ENCODE results near the gene C16orf46. TPM values are rescaled to one million over a fixed set of nuclear protein-coding genes. Genes with fewer than 3 reads are reported as not detected.

Gene C16orf46
- total and polyA plus RNA-seq, 9 donors, result 0.36 to 3.8 (median 0.82) TPM; not detected in 1

DNA sequence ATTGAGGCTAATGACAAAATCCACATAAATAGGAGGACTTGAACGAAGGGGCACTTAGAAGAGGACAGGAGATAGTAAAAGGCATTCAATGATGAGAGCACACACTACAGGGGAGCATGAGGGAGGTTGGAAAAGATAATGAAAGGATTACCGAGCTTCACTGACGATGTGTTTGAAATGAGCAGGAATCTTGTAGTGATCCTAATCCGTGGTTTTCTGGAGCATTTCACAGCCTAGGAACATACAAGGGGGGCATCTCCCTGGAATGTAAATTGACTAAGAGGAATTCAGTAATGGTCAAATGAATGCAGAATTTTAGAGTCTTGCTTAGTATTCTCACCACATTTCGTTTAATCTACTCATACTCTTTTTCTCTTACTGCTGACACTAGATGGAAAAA, 36.2 kb downstream of the C16orf46 start:
- Histone ChIP-seq H3K9me3 (no peaks in the 10 kb centered on the region), H3K4me1 (ENCODE audit: insufficient read depth) (peaks cover 4% of the 10 kb centered on the region), H3K27me3 (no peaks in the 10 kb centered on the region), H3K4me3 (no peak overlapping the region), H3K36me3 (no peaks in the 10 kb centered on the region), H3K27ac (no peak overlapping the region)
- intact Hi-C loops (cut with DNase I), result no loop called here
- DNase-seq, result no peak
- 69 to 72% (median 71%) methylated on average over 5 of the region's 5 CpGs for WGBS, 3 donors
- TF ChIP-seq EP300 (IDR thresholded peaks at IDR 0.05) (no peak), POLR2A (IDR thresholded peaks at IDR 0.05) (no peak), CTCF (IDR thresholded peaks at IDR 0.05) (no peak)

DNA sequence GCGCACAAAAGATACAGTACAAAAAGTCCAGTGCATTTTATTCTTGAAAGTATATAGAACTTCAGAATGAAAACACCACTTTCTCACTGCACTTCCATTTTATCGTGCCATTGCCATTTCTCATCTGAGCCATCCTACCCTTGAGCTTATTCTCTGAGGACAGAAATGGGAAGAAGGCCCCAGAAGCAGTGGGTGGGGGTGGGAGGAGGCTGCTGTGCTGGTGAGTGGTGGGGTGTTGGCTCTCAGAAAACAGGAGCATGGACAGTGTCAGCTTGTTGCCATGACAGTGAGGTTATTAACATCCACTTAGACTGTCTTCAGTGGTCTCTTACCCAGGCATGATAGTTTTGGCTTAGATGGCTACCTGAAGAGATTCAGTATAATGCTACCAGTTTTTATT, 36.9 kb downstream of the C16orf46 start:
- Histone ChIP-seq H3K4me3 (no peak overlapping the region), H3K36me3 (no peaks in the 10 kb centered on the region), H3K4me1 (ENCODE audit: insufficient read depth) (peaks cover 7% of the 10 kb centered on the region), H3K9me3 (no peaks in the 10 kb centered on the region), H3K27me3 (no peaks in the 10 kb centered on the region), H3K27ac (no peak overlapping the region)
- DNase-seq, result no peak
- 94 to 96% (median 95%) methylated on average over 2 of the region's 2 CpGs for WGBS, 3 donors
- TF ChIP-seq EP300 (IDR thresholded peaks at IDR 0.05), result no peak
- no peak for TF ChIP-seq CTCF (IDR thresholded peaks at IDR 0.05)
- no peak for TF ChIP-seq POLR2A (IDR thresholded peaks at IDR 0.05)
- intact Hi-C loops (cut with DNase I), result no loop called here

DNA sequence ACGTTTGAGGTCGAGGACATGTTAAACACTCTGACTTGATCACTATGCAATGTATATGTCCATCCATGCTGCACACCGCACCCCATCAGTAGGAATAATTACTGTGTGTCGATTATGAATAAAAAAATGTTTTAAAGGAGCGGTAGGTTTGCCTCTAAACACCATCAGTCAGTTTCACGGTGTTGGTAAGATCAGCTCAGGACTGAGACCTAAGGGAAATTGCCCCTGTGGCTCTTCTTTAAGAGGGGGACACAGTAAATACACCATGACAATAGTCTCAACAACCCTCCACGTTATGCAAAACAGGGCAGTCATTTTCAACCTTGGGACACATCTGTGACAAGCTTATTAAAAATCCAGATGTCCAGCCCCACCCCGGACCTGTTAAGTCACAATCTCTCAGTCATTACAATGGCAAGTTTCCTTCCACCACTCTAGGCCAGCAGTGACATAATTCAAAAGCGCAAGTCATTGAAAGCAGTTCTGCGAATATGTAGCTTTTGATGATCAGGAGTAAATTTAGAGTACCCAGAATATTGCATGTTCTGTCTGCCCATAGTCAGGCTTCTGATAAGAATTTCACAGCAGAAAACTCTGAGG, 40.2 kb downstream of the C16orf46 start:
- 30 to 32% (median 32%) methylated on average over 10 of the region's 10 CpGs for WGBS, 3 donors
- H3K27ac ChIP-seq, result no peak overlapping the region

DNA sequence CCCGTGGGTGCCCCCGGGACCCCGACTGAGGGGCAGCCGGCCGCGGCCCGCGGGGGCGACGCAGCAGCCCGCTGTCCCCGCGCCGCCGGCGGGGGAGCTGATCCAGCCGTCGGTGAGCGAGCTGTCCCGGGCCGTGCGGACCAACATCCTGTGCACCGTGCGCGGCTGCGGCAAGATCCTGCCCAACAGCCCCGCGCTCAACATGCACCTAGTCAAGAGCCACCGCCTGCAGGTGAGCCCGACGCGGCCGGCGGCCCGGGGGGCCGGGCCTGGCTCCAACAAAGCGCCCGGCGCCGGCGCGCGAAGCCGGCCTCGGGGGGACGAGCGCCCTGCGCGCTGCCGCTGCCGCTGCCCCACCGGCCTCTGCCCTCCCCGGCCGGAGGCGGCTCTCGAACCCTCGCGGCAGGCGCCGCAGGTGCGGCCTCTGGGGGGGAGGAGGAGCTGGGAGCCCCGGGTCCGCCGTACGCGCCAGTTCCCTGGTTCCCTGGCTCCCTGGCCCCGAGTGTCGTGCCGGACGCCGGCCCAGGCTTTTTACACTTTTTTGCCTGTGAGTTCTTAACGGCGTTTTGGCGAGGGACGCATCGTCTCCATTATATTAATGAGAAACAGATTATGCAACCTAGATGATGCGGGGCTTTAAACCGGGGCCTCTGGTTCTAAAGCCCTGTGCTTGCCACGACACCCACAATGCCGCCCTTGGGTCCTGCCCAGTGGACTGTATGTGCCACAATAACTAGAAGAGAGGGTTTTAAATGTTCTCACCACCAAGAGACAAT, 40.9 kb downstream of the C16orf46 start:
- DNase-seq, result peak in 3 of 5 donors; percentile 25 to 44 (median 42)
- intact Hi-C loops (cut with DNase I), result loop anchor here in 1 of 4 donors (10.0 kb wide), 1 partner anchor 709 kb away; no protein-coding TSS in a partner anchor
- WGBS, 3 donors, result 0 to 1% (median 0%) methylated on average over 45 to 80 of the region's 80 CpGs
- H3K36me3 ChIP-seq, result no peaks in the 10 kb centered on the region
- H3K4me3 ChIP-seq, result peak overlapping the region; percentile 76
- H3K27me3 ChIP-seq, result no peaks in the 10 kb centered on the region
- no peak overlapping the region for H3K27ac ChIP-seq
- no peaks in the 10 kb centered on the region for H3K9me3 ChIP-seq
- peaks cover 7% of the 10 kb centered on the region for H3K4me1 ChIP-seq (ENCODE audit: insufficient read depth)
- TF ChIP-seq EP300 (IDR thresholded peaks at IDR 0.05) (no peak), CTCF (IDR thresholded peaks at IDR 0.05) (no peak), POLR2A (IDR thresholded peaks at IDR 0.05) (no peak)

More for the DNA sequence above, 40.2 kb downstream of the C16orf46 start:
- H3K9me3 ChIP-seq, result no peaks in the 10 kb centered on the region
- H3K36me3 ChIP-seq, result no peaks in the 10 kb centered on the region
- TF ChIP-seq EP300 (IDR thresholded peaks at IDR 0.05) (no peak), POLR2A (IDR thresholded peaks at IDR 0.05) (no peak), CTCF (IDR thresholded peaks at IDR 0.05) (no peak)
- peak overlapping the region; percentile 76 for H3K4me3 ChIP-seq
- no peaks in the 10 kb centered on the region for H3K27me3 ChIP-seq
- DNase-seq, result no peak
- H3K4me1 ChIP-seq (ENCODE audit: insufficient read depth), result peaks cover 7% of the 10 kb centered on the region
- intact Hi-C loops (cut with DNase I), result loop anchor here in 1 of 4 donors (10.0 kb wide), 1 partner anchor 708 kb away; no protein-coding TSS in a partner anchor

Measured in ovary (tissue), 9 donors.